ENCODE measurements around the gene BCAS4. TPM values are rescaled to one million over a fixed set of nuclear protein-coding genes. Genes with fewer than 3 reads are reported as not detected.
A peak's percentile ranks its signal among the peaks of the same experiment; 100 is the strongest.

The BCAS4 gene
- total RNA-seq, 1 experiment from 2014 or later, result 7.6 TPM

DNA sequence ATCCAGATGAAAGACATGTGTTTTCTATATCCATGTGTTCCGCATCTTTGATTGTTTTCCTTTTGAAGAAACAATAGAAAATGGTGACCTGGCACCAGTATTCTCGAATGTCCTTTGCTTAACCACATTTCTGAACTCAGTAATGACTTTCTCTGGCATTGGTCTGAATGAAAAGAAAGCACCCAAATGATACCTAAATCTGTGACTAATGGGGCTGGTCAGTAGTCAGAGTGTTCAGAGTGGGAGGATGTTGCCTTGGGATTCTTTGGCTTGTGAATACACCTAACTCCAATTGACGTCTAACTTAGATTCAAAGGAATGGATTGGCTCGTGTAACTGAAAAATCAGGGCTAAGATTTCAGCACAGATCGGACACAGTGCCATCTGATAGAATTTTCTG is 36.4 kb upstream of the BCAS4 start:
- peaks cover 82% of the 10 kb centered on the region for H3F3A ChIP-seq (ENCODE audit: insufficient read depth, low read depth)
- no peaks in the 10 kb centered on the region for H3K27me3 ChIP-seq (ENCODE audit: insufficient read depth, low read depth)
- intact Hi-C loops (cut with micrococcal nuclease; ENCODE audit: unreplicated experiment), result no loop called here
- BruUV-seq (replicated peaks), result no TSS peak
- no peak for DNase-seq
- H3K9me3 ChIP-seq (ENCODE audit: insufficient read depth, low read depth), result no peaks in the 10 kb centered on the region
- H3K4me2 ChIP-seq, result no peak overlapping the region
- ChIA-PET CTCF (no interaction called here), POLR2A (ENCODE audit: unreplicated experiment) (no interaction called here)
- no peak overlapping the region for H2AFZ ChIP-seq
- H3K4me1 ChIP-seq (replicated peaks; ENCODE audit: insufficient read depth), result peaks cover 53% of the 10 kb centered on the region
- peaks cover under 1% of the 10 kb centered on the region; the same call in 1 of the 2 replicates for H3K79me2 ChIP-seq (ENCODE audit: low read depth)
- 0 out of 2 replicates have a peak, but pooled peaks cover 4% of the 10 kb centered on the region for H4K20me1 ChIP-seq (ENCODE audit: insufficient read depth)
- H3K27ac ChIP-seq, result no peak overlapping the region
- H3K36me3 ChIP-seq (ENCODE audit: low read depth), result 0 out of 2 replicates have a peak, but pooled peaks cover 5% of the 10 kb centered on the region
- no peak overlapping the region for H3K4me3 ChIP-seq
- H3K9me2 ChIP-seq (ENCODE audit: insufficient read depth), result no peaks in the 10 kb centered on the region
- TF ChIP-seq EZH2 (IDR thresholded peaks at IDR 0.05; ENCODE audit: low read depth), result no peak
- TF ChIP-seq, protein P1, sequence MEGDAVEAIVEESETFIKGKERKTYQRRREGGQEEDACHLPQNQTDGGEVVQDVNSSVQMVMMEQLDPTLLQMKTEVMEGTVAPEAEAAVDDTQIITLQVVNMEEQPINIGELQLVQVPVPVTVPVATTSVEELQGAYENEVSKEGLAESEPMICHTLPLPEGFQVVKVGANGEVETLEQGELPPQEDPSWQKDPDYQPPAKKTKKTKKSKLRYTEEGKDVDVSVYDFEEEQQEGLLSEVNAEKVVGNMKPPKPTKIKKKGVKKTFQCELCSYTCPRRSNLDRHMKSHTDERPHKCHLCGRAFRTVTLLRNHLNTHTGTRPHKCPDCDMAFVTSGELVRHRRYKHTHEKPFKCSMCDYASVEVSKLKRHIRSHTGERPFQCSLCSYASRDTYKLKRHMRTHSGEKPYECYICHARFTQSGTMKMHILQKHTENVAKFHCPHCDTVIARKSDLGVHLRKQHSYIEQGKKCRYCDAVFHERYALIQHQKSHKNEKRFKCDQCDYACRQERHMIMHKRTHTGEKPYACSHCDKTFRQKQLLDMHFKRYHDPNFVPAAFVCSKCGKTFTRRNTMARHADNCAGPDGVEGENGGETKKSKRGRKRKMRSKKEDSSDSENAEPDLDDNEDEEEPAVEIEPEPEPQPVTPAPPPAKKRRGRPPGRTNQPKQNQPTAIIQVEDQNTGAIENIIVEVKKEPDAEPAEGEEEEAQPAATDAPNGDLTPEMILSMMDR (conservative IDR thresholded peaks at IDR 0.05), result no peak

DNA sequence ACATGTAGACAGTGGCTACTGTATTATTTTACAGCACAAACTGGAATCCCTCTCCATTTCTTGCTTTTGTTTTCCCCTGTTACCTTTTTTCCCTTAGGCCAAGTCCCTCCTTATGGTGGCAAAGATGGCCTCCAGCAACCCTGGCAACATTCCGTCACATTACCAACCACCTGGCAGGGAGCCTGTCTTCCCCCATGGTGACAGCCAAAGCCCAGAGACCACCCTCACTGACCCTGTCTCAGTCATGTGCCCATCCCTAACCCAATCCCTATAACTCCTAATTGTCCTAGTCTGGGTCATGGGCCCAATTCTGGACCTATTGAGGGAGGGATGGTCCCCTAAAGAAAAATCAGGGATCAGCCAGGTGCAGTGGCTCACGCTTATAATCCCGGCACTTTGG is 35.9 kb upstream of the BCAS4 start:
- no peaks in the 10 kb centered on the region for H3K79me2 ChIP-seq (ENCODE audit: low read depth)
- no peak for DNase-seq
- H4K20me1 ChIP-seq (ENCODE audit: insufficient read depth), result 0 out of 2 replicates have a peak, but pooled peaks cover under 1% of the 10 kb centered on the region
- ChIA-PET POLR2A (ENCODE audit: unreplicated experiment) (no interaction called here), CTCF (no interaction called here)
- intact Hi-C loops (cut with micrococcal nuclease; ENCODE audit: unreplicated experiment), result no loop called here
- H3K27me3 ChIP-seq (ENCODE audit: insufficient read depth, low read depth), result no peaks in the 10 kb centered on the region
- 0 out of 2 replicates have a peak, but pooled peaks cover under 1% of the 10 kb centered on the region for H3K36me3 ChIP-seq (ENCODE audit: low read depth)
- H3K9me2 ChIP-seq (ENCODE audit: insufficient read depth), result no peaks in the 10 kb centered on the region
- no peak overlapping the region for H3K4me2 ChIP-seq
- no TSS peak for BruUV-seq (replicated peaks)
- TF ChIP-seq EZH2 (IDR thresholded peaks at IDR 0.05; ENCODE audit: low read depth), result no peak
- no peak overlapping the region for H3K4me3 ChIP-seq
- no peaks in the 10 kb centered on the region for H3K9me3 ChIP-seq (ENCODE audit: insufficient read depth, low read depth)
- peaks cover 82% of the 10 kb centered on the region for H3F3A ChIP-seq (ENCODE audit: insufficient read depth, low read depth)
- peaks cover 58% of the 10 kb centered on the region for H3K4me1 ChIP-seq (replicated peaks; ENCODE audit: insufficient read depth)
- no peak overlapping the region for H2AFZ ChIP-seq
- peak overlapping the region; percentile 96; the same call in 1 of the 2 replicates for H3K27ac ChIP-seq

DNA sequence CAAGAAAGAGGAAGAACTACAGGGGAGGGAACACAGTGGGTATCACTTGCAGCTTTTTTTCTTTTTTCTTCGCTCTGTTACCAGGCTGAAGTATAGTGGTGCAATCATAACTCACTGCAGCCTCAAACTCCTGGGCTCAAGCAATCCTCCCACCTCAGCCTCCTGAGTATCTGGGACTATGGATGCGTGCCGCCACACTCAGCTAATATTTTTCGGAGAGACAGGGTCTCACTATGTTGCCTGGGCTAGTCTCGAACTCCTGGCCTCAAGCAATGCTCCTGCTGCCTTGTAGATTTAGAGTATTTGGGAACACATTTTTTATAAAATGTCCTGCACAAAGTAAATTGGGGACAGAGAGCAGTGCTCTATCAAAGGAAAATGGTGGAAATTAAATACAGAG is 35.2 kb upstream of the BCAS4 start:
- no peaks in the 10 kb centered on the region for H3K36me3 ChIP-seq (ENCODE audit: low read depth)
- no peaks in the 10 kb centered on the region for H4K20me1 ChIP-seq (ENCODE audit: insufficient read depth)
- no peak for DNase-seq
- BruUV-seq (replicated peaks), result no TSS peak
- H3K79me2 ChIP-seq (ENCODE audit: low read depth), result no peaks in the 10 kb centered on the region
- H3K27me3 ChIP-seq (ENCODE audit: insufficient read depth, low read depth), result no peaks in the 10 kb centered on the region
- POLR2A ChIA-PET (ENCODE audit: unreplicated experiment), result interaction anchor here (0.6 kb wide), 1 partner anchor 217 kb away, joined by 6 read pairs; no protein-coding TSS in a partner anchor
- no peaks in the 10 kb centered on the region for H3K9me2 ChIP-seq (ENCODE audit: insufficient read depth)
- intact Hi-C loops (cut with micrococcal nuclease; ENCODE audit: unreplicated experiment), result loop anchor here (5.0 to 10.0 kb wide), 2 partner anchors 45 to 1197 kb away; no protein-coding TSS in a partner anchor
- TF ChIP-seq EZH2 (IDR thresholded peaks at IDR 0.05; ENCODE audit: low read depth), result no peak
- TF ChIP-seq, protein P1 (conservative IDR thresholded peaks at IDR 0.05), result no peak
- H3K4me1 ChIP-seq (replicated peaks; ENCODE audit: insufficient read depth), result peaks cover 65% of the 10 kb centered on the region
- H3K9me3 ChIP-seq (ENCODE audit: insufficient read depth, low read depth), result no peaks in the 10 kb centered on the region
- peak overlapping the region; percentile 75 for H3K4me2 ChIP-seq
- CTCF ChIA-PET, result no interaction called here
- no peak overlapping the region for H2AFZ ChIP-seq
- H3K27ac ChIP-seq, result peak overlapping the region; percentile 96
- peaks cover 82% of the 10 kb centered on the region for H3F3A ChIP-seq (ENCODE audit: insufficient read depth, low read depth)
- H3K4me3 ChIP-seq, result no peak overlapping the region

All from PC-9 (cell line).